ENCODE measurements around the gene TSPYL4.
"Not testable (repeated sequence)": the region's sequence is repeated elsewhere in the genome, so short reads cannot be mapped to it uniquely, and the experiment has no call there.

The TSPYL4 gene

DNA sequence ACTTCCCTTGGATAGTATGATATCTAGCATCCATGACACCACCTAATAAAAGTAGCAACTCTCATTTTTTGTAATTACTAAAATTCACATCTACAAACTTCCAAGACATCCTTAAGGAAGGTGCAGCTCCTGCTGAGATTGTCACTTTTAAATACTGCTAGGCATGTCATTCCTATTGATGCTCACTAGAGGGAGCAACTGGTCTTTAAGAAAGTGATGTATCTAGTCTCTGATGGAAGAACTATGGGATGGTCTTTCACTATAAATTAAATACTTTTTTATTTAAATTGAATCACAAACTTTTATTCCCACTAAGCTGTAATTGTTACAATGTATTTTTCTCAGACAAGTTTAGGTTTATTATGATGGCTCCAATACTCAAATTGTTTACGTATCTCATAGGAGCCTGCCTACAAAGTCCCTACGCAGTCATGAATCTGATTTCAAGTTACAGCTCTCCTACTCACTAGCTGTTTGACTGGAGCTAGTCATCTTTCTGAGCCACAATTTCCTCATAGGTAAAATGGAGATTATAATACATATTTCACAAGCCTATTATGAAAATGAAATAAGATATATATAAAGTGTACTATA, 33.9 kb upstream of the TSPYL4 start:
- Histone ChIP-seq H3K4me1 (ENCODE audit: insufficient read depth, low read length) (no peaks in the 10 kb centered on the region), H3K27me3 (ENCODE audit: insufficient read depth, low read length, poor library complexity) (no peaks in the 10 kb centered on the region), H3K27ac (ENCODE audit: low read length) (no peak overlapping the region), H4K20me1 (ENCODE audit: insufficient read depth, low read length) (no peaks in the 10 kb centered on the region), H3K79me2 (ENCODE audit: insufficient read depth, low read length) (no peaks in the 10 kb centered on the region), H3K9ac (ENCODE audit: low read depth, low read length) (no peak overlapping the region), H2AFZ (ENCODE audit: low read depth, low read length) (no peak overlapping the region), H3K9me3 (ENCODE audit: insufficient read depth, low read length, severe bottlenecking) (no peaks in the 10 kb centered on the region), H3K36me3 (ENCODE audit: insufficient read depth, low read length) (no peaks in the 10 kb centered on the region), H3K4me3 (ENCODE audit: low read depth in 1 of 2, low read length in 2 of 2) (no peak overlapping the region), H3K4me2 (ENCODE audit: insufficient read depth, low read length) (no peak overlapping the region)
- DNase-seq (no peak), ATAC-seq (ENCODE audit: insufficient read depth, low read depth) (peak; percentile 88)
- TF ChIP-seq, protein P1, sequence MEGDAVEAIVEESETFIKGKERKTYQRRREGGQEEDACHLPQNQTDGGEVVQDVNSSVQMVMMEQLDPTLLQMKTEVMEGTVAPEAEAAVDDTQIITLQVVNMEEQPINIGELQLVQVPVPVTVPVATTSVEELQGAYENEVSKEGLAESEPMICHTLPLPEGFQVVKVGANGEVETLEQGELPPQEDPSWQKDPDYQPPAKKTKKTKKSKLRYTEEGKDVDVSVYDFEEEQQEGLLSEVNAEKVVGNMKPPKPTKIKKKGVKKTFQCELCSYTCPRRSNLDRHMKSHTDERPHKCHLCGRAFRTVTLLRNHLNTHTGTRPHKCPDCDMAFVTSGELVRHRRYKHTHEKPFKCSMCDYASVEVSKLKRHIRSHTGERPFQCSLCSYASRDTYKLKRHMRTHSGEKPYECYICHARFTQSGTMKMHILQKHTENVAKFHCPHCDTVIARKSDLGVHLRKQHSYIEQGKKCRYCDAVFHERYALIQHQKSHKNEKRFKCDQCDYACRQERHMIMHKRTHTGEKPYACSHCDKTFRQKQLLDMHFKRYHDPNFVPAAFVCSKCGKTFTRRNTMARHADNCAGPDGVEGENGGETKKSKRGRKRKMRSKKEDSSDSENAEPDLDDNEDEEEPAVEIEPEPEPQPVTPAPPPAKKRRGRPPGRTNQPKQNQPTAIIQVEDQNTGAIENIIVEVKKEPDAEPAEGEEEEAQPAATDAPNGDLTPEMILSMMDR (IDR thresholded peaks at IDR 0.05; ENCODE audit: borderline replicate concordance, extremely low read depth, low read length, poor library complexity, severe bottlenecking), result peak; percentile 86
- TF ChIP-seq EZH2 (IDR thresholded peaks at IDR 0.05; ENCODE audit: borderline replicate concordance, low read depth, low read length, severe bottlenecking), result no peak

- H3K9ac ChIP-seq (ENCODE audit: low read depth, low read length), result no peak overlapping the region
- no peak overlapping the region for H2AFZ ChIP-seq (ENCODE audit: low read depth, low read length)
- no peaks in the 10 kb centered on the region for H3K9me3 ChIP-seq (ENCODE audit: insufficient read depth, low read length, severe bottlenecking)
- no peaks in the 10 kb centered on the region for H3K36me3 ChIP-seq (ENCODE audit: insufficient read depth, low read length)
- no peak overlapping the region for H3K4me3 ChIP-seq (ENCODE audit: low read depth in 1 of 2, low read length in 2 of 2)
- H3K27me3 ChIP-seq (ENCODE audit: insufficient read depth, low read length, poor library complexity), result no peaks in the 10 kb centered on the region
- H3K4me2 ChIP-seq (ENCODE audit: insufficient read depth, low read length), result no peak overlapping the region
- TF ChIP-seq, protein P1 (IDR thresholded peaks at IDR 0.05; ENCODE audit: borderline replicate concordance, extremely low read depth, low read length, poor library complexity, severe bottlenecking), result no peak
- no peak for TF ChIP-seq EZH2 (IDR thresholded peaks at IDR 0.05; ENCODE audit: borderline replicate concordance, low read depth, low read length, severe bottlenecking)
- DNase-seq (no peak), ATAC-seq (ENCODE audit: insufficient read depth, low read depth) (no peak)
- no peaks in the 10 kb centered on the region for H3K4me1 ChIP-seq (ENCODE audit: insufficient read depth, low read length)
- H4K20me1 ChIP-seq (ENCODE audit: insufficient read depth, low read length), result no peaks in the 10 kb centered on the region
- no peak overlapping the region for H3K27ac ChIP-seq (ENCODE audit: low read length)
- no peaks in the 10 kb centered on the region for H3K79me2 ChIP-seq (ENCODE audit: insufficient read depth, low read length)
These were observed 33.0 kb upstream of the TSPYL4 start for GRCh38 chr6:116286773-116287358.

GRCh38 chr6:116284984-116285383, 31.1 kb upstream of the TSPYL4 start:
- not testable (repeated sequence) for H3K27ac ChIP-seq (ENCODE audit: low read length); DNase-seq; H4K20me1 ChIP-seq (ENCODE audit: insufficient read depth, low read length); H3K36me3 ChIP-seq (ENCODE audit: insufficient read depth, low read length); H3K4me2 ChIP-seq (ENCODE audit: insufficient read depth, low read length); H3K27me3 ChIP-seq (ENCODE audit: insufficient read depth, low read length, poor library complexity); H2AFZ ChIP-seq (ENCODE audit: low read depth, low read length); H3K9me3 ChIP-seq (ENCODE audit: insufficient read depth, low read length, severe bottlenecking); H3K4me3 ChIP-seq (ENCODE audit: low read depth in 1 of 2, low read length in 2 of 2); H3K9ac ChIP-seq (ENCODE audit: low read depth, low read length); ATAC-seq (ENCODE audit: insufficient read depth, low read depth)
- H3K4me1 ChIP-seq (ENCODE audit: insufficient read depth, low read length), result peaks cover 15% of the 10 kb centered on the region
- peaks cover 10% of the 10 kb centered on the region; the same call in 1 of the 2 replicates for H3K79me2 ChIP-seq (ENCODE audit: insufficient read depth, low read length)

- Histone ChIP-seq H3K36me3 (ENCODE audit: insufficient read depth, low read length) (peaks cover 13% of the 10 kb centered on the region), H2AFZ (ENCODE audit: low read depth, low read length) (no peak overlapping the region), H3K4me3 (ENCODE audit: low read depth in 1 of 2, low read length in 2 of 2) (no peak overlapping the region), H3K4me2 (ENCODE audit: insufficient read depth, low read length) (no peak overlapping the region), H3K4me1 (ENCODE audit: insufficient read depth, low read length) (peaks cover 24% of the 10 kb centered on the region), H3K79me2 (ENCODE audit: insufficient read depth, low read length) (peaks cover 27% of the 10 kb centered on the region), H4K20me1 (ENCODE audit: insufficient read depth, low read length) (peaks cover 10% of the 10 kb centered on the region), H3K9ac (ENCODE audit: low read depth, low read length) (no peak overlapping the region), H3K27me3 (ENCODE audit: insufficient read depth, low read length, poor library complexity) (no peaks in the 10 kb centered on the region), H3K9me3 (ENCODE audit: insufficient read depth, low read length, severe bottlenecking) (no peaks in the 10 kb centered on the region), H3K27ac (ENCODE audit: low read length) (no peak overlapping the region)
- TF ChIP-seq, protein P1 (IDR thresholded peaks at IDR 0.05; ENCODE audit: borderline replicate concordance, extremely low read depth, low read length, poor library complexity, severe bottlenecking), result no peak
- TF ChIP-seq EZH2 (IDR thresholded peaks at IDR 0.05; ENCODE audit: borderline replicate concordance, low read depth, low read length, severe bottlenecking), result no peak
- no peak for ATAC-seq (ENCODE audit: insufficient read depth, low read depth)
- no peak for DNase-seq
These were observed 29.3 kb upstream of the TSPYL4 start for GRCh38 chr6:116283191-116283590.

All from DND-41 (cell line).